Fibroblast of mammary gland (primary cell): Measurements from ENCODE around the gene LINGO4.
A peak's percentile ranks its signal among the peaks of the same experiment; 100 is the strongest.
"Not testable (repeated sequence)": the region's sequence is repeated elsewhere in the genome, so short reads cannot be mapped to it uniquely, and the experiment has no call there.

ENCODE experiments used
- DNase-seq: peaks from one replicate; pipeline ENCODE4 v3.0.0-alpha.2; 2010; ENCODE audit warnings: low read depth
- H3K4me3 ChIP-seq: 2 replicates; pipeline ENCODE4 v1.5.1; 2011; ENCODE audit warnings: low read depth, mild to moderate bottlenecking, low read length, moderate library complexity; ENCODE audit not compliant: control insufficient read depth
- CTCF ChIP-seq: conservative IDR thresholded peaks from 2 replicates; pipeline ENCODE4 v1.5.1; 2011; ENCODE audit warnings: low read depth, low read length, inconsistent platforms; ENCODE audit not compliant: control insufficient read depth, insufficient read depth

LINGO4 gene

GRCh38 chr1:151790940-151791651 lies 14.1 kb downstream of the LINGO4 start:
- no peak for DNase-seq
- peak overlapping the region; percentile 73 for H3K4me3 ChIP-seq
- TF ChIP-seq CTCF, result no peak

- TF ChIP-seq CTCF, result no peak
- H3K4me3 ChIP-seq, result peak within 1 kb of the TSS; percentile 73
- DNase-seq, result peak; percentile 99
Measured at GRCh38 chr1:151790071-151790939, 14.9 kb downstream of the LINGO4 start, which contains the start of gene TDRKH. TSS of gene TDRKH (minus strand) at chr1:151790500. CDS start at chr1:151783022, 7,478 bp downstream.

- H3K4me3 ChIP-seq, result no peak overlapping the region
- TF ChIP-seq CTCF, result no peak
- DNase-seq, result no peak
Measured at GRCh38 chr1:151787689-151788088, 17.5 kb downstream of the LINGO4 start.

GRCh38 chr1:151783796-151784195 lies 21.4 kb downstream of the LINGO4 start:
- no peak for TF ChIP-seq CTCF
- no peak overlapping the region for H3K4me3 ChIP-seq
- no peak for DNase-seq

- H3K4me3 ChIP-seq, result no peak overlapping the region
- TF ChIP-seq CTCF, result no peak
- no peak for DNase-seq
Measured at GRCh38 chr1:151782741-151783140, 22.5 kb downstream of the LINGO4 start.

- not testable (repeated sequence) for DNase-seq, H3K4me3 ChIP-seq
Measured at GRCh38 chr1:151782026-151782425, 23.2 kb downstream of the LINGO4 start.

- H3K4me3 ChIP-seq, DNase-seq: not testable (repeated sequence)
Measured at GRCh38 chr1:151780736-151781135, 24.5 kb downstream of the LINGO4 start.
